Testis (tissue), 3 donors: ENCODE results near the gene TPSAB1. TPM values are rescaled to one million over a fixed set of nuclear protein-coding genes. Genes with fewer than 3 reads are reported as not detected.

Experiments used
- DNase-seq: peaks from one replicate; pipeline ENCODE4 v3.0.0-alpha.2; 2019
- H3K27ac ChIP-seq, 2 donors: fragments of 200-600 bp; sonication (generic); one replicate each; pipeline ENCODE4 v1.5.1; 2019
- H3K27me3 ChIP-seq: fragments of 200-600 bp; sonication (generic); one replicate; pipeline ENCODE4 v1.5.1; 2019
- H3K36me3 ChIP-seq: fragments of 200-600 bp; sonication (generic); one replicate; pipeline ENCODE4 v1.5.1; 2017; ENCODE audit warnings: low read depth; ENCODE audit errors: missing control alignments
- H3K4me1 ChIP-seq: fragments of 200-600 bp; sonication (generic); one replicate; pipeline ENCODE4 v1.5.1; 2019
- H3K4me3 ChIP-seq, 2 donors: fragments of 200-600 bp; sonication (generic); one replicate each; pipeline ENCODE4 v1.5.1; 2017 to 2019
- H3K9me3 ChIP-seq: fragments of 200-600 bp; sonication (generic); one replicate; pipeline ENCODE4 v1.5.1; 2017
- POLR2A ChIP-seq: fragments of 450-650 bp; IDR thresholded peaks from one replicate; pipeline ENCODE4 v1.6.1; 2017; ENCODE audit warnings: antibody characterized with exemption, mild to moderate bottlenecking, moderate library complexity
- WGBS, 2 donors: methylation state at CpG; one replicate each; pipeline ENCODE4 v1.1.5; 2018; 5-methylcytosine and 5-hydroxymethylcytosine counted together
- intact Hi-C: fragments of 100-400 bp; cut with DNase I; formaldehyde crosslinking; loops from one replicate; pipeline ENCODE4 v1.15.1; 2023; ENCODE audit warnings: low total_unique reads
- polyA plus RNA-seq: library from polyadenylated mRNA; stranded (reverse); fragments of 350-450 nt; fragmentation: Illumina TruSeq; extraction: RNeasy Lipid Tissue Mini Kit (QIAGEN cat#74804); gene quantifications from one replicate; pipeline ENCODE4 v1.2.3, GENCODE V29; 2014; ENCODE audit warnings: low read depth, low replicate concordance; ENCODE audit not compliant: insufficient read depth
- total RNA-seq, 2 donors: library from RNA; depleted of rRNA; stranded (reverse); fragments of >200 nt; gene quantifications; one replicate each; pipeline ENCODE4 v1.2.3, GENCODE V29; 2016
- TF ChIP-seq, protein P1 (sequence below), 3 experiments: fragments of 450-650 bp in 2 of 3; fragments of 200-600 bp in 1 of 3; sonication (generic) in 1 of 3; IDR thresholded peaks; one replicate each; pipeline ENCODE4 v1.5.1; 2016 to 2019; ENCODE audit warnings: antibody characterized with exemption in 3 of 3, mild to moderate bottlenecking in 2 of 3, moderate library complexity in 1 of 3

Gene TPSAB1
- total and polyA plus RNA-seq, 3 donors from 2014 or later = 11.7 to 32.0 (median 12.2) TPM

DNA sequence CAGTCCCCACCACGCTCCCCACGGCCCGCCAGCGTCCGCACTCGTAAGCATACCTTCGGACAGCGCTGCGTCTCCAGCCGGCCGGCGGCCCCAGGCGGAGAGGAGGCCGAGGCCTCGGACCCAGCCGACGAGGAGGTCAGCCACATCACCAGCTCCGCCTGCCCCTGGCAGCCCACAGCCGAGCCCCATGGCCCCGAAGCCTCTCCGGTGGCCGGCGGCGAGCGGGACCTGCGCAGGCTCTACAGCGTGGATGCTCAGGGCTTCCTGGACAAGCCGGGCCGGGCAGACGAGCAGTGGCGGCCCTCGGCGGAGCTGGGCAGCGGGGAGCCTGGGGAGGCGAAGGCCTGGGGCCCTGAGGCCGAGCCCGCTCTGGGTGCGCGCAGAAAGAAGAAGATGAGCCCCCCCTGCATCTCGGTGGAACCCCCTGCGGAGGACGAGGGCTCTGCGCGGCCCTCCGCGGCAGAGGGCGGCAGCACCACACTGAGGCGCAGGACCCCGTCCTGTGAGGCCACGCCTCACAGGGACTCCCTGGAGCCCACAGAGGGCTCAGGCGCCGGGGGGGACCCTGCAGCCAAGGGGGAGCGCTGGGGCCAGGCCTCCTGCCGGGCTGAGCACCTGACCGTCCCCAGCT is 20.3 kb upstream of the TPSAB1 start:
- 91 to 94% methylated on average over 11 to 55 of the region's 55 CpGs for WGBS, 2 donors
- TF ChIP-seq, protein P1, sequence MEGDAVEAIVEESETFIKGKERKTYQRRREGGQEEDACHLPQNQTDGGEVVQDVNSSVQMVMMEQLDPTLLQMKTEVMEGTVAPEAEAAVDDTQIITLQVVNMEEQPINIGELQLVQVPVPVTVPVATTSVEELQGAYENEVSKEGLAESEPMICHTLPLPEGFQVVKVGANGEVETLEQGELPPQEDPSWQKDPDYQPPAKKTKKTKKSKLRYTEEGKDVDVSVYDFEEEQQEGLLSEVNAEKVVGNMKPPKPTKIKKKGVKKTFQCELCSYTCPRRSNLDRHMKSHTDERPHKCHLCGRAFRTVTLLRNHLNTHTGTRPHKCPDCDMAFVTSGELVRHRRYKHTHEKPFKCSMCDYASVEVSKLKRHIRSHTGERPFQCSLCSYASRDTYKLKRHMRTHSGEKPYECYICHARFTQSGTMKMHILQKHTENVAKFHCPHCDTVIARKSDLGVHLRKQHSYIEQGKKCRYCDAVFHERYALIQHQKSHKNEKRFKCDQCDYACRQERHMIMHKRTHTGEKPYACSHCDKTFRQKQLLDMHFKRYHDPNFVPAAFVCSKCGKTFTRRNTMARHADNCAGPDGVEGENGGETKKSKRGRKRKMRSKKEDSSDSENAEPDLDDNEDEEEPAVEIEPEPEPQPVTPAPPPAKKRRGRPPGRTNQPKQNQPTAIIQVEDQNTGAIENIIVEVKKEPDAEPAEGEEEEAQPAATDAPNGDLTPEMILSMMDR (IDR thresholded peaks at IDR 0.05) = no peak
- TF ChIP-seq POLR2A = no peak
- no peaks in the 10 kb centered on the region for H3K4me1 ChIP-seq
- no peaks in the 10 kb centered on the region for H3K9me3 ChIP-seq
- no peak overlapping the region for H3K27ac ChIP-seq
- no peak overlapping the region for H3K4me3 ChIP-seq
- no peak for DNase-seq
- intact Hi-C loops = no loop called here
- H3K36me3 ChIP-seq = no peaks in the 10 kb centered on the region
- H3K27me3 ChIP-seq = no peaks in the 10 kb centered on the region

DNA sequence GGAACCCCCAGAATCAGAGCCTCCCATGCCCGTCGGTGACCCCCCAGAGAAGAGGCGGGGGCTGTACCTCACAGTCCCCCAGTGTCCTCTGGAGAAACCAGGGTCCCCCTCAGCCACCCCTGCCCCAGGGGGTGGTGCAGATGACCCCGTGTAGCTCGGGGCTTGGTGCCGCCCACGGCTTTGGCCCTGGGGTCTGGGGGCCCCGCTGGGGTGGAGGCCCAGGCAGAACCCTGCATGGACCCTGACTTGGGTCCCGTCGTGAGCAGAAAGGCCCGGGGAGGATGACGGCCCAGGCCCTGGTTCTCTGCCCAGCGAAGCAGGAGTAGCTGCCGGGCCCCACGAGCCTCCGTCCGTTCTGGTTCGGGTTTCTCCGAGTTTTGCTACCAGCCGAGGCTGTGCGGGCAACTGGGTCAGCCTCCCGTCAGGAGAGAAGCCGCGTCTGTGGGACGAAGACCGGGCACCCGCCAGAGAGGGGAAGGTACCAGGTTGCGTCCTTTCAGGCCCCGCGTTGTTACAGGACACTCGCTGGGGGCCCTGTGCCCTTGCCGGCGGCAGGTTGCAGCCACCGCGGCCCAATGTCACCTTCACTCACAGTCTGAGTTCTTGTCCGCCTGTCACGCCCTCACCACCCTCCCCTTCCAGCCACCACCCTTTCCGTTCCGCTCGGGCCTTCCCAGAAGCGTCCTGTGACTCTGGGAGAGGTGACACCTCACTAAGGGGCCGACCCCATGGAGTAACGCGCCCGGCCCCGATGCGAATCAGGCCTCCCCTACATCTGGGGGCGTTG is 19.5 kb upstream of the TPSAB1 start:
- peaks cover 2% of the 10 kb centered on the region for H3K4me1 ChIP-seq
- no peaks in the 10 kb centered on the region for H3K9me3 ChIP-seq
- H3K36me3 ChIP-seq = no peaks in the 10 kb centered on the region
- intact Hi-C loops = no loop called here
- 83 to 89% methylated on average over 36 to 48 of the region's 48 CpGs for WGBS, 2 donors
- no peak for TF ChIP-seq POLR2A
- TF ChIP-seq, protein P1 (IDR thresholded peaks at IDR 0.05) = no peak
- no peaks in the 10 kb centered on the region for H3K27me3 ChIP-seq
- H3K4me3 ChIP-seq = no peak overlapping the region
- no peak overlapping the region for H3K27ac ChIP-seq
- no peak for DNase-seq

DNA sequence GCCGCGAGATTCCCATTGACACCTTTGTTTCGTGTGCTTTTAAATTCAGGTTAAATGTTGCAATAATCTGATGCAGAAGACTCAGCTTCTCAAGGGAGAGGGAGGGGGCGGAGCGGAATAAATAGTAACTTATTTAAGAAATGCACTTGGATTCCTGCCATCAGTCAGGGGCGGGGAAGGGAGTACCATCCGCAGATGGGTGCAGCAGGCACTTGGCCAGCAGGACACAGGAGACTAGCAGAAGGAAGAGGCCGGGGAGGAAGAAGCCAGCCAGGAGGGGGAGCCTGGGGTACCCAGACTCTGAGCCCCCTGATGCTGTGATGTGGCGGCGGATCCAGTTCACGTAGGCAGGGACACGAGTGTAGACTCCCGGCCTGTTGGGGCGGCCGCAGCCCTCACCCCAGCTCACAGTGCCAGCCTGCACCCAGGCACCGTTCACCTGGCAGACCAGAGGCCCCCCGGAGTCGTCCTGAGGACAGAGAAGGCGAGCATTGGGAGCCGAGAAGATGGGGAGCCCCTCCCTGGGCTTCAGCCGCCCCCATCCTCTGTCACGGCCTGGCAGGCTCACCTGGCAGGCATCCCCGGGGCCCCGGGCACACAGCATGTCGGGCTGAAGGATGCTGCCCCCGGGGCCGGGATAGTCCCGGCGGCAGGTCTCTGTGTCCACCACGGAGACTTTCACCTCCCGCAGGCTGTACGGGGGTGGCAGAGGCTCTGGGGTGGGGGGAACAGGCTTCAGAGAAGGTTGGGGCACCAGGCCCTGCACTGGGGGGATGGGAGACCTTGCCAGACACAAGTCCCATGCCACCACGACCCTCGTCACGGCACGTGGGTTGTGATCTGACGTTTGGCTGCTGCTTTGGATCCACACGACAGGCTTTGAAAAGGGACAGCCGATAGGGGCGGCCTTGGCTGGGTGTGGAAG is 18.6 kb upstream of the TPSAB1 start:
- DNase-seq = peak; percentile 72
- Histone ChIP-seq H3K27ac (no peak overlapping the region), H3K9me3 (no peaks in the 10 kb centered on the region), H3K4me1 (peaks cover 3% of the 10 kb centered on the region), H3K36me3 (no peaks in the 10 kb centered on the region), H3K4me3 (no peak overlapping the region), H3K27me3 (no peaks in the 10 kb centered on the region)
- intact Hi-C loops = no loop called here
- TF ChIP-seq, protein P1 (IDR thresholded peaks at IDR 0.05) = no peak
- TF ChIP-seq POLR2A = no peak
- 79 to 83% methylated on average over 24 to 40 of the region's 40 CpGs for WGBS, 2 donors

DNA sequence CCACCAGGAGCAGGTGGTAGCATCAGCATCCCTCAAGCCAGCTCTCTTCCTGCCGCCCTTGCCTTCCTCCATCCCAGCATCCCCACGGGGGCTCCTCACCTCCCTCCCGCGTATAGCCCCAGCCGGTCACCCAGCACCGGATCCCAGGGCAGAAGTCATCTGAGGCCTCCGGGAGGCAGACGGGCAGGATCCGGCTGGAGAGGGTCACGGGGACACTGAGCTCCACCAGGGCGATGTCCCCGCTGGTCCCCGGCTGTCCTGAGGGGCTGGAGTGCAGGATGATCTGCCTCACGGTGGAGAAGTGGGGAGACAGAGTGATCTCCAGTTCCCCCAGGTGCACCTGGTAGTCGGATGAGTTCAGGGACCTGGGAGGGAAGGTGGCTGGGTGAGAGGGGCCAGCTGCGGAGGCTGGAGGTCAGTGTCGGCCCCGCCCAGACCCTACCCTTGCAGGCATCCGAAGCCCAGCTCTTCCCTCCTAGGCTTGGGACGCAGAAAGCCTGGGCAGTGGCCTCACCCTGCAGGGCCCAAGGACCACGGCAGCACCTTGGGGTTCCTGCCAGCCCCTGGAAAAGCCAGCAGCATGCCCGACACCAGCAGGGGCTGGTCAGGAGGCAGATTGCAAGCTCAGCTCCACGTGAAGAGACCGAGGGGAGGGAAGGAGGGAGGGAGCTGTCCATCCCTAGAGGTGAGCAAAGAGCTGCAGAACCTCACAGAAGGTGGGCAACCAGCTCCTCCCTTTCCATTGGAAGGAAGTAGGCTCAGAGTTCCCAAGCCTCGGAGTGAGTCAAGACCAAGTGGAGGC is 17.8 kb upstream of the TPSAB1 start:
- no peak for DNase-seq
- Histone ChIP-seq H3K27ac (no peak overlapping the region), H3K4me1 (peaks cover 3% of the 10 kb centered on the region), H3K9me3 (no peaks in the 10 kb centered on the region), H3K36me3 (no peaks in the 10 kb centered on the region), H3K27me3 (no peaks in the 10 kb centered on the region), H3K4me3 (no peak overlapping the region)
- no peak for TF ChIP-seq POLR2A
- TF ChIP-seq, protein P1 (IDR thresholded peaks at IDR 0.05) = no peak
- intact Hi-C loops = no loop called here
- WGBS, 2 donors = 66 to 87% methylated on average over 11 to 25 of the region's 25 CpGs
